GM23338 (cell line): ENCODE measurements around the gene CCDC197. TPM values are rescaled to one million over a fixed set of nuclear protein-coding genes. Genes with fewer than 3 reads are reported as not detected.
A peak's percentile ranks its signal among the peaks of the same experiment; 100 is the strongest.

Experiments
- ATAC-seq: fragments of 200-7000 bp; cut with Tn5 transposase; 3 replicates; pipeline ENCODE4 v1.9.1; 2020
- DNase-seq: peaks from one replicate; pipeline ENCODE4 v3.0.0-alpha.2; 2015; ENCODE audit warnings: low spot score
- H2AFZ ChIP-seq: fragments of 200-600 bp; sonication (generic); 2 replicates; pipeline ENCODE4 v1.8.0; 2016; ENCODE audit warnings: antibody characterized with exemption, mild to moderate bottlenecking, moderate library complexity
- H3F3A ChIP-seq: fragments of 200-600 bp; sonication (generic); replicated peaks from 2 replicates; pipeline ENCODE4 v1.8.0; 2017; ENCODE audit warnings: antibody characterized with exemption, mixed run types, low read depth
- H3K27ac ChIP-seq: fragments of 200-600 bp; sonication (generic); 2 replicates; pipeline ENCODE4 v1.6.1; 2016; ENCODE audit warnings: low read depth
- H3K27me3 ChIP-seq: fragments of 200-600 bp; sonication (generic); 2 replicates; pipeline ENCODE4 v1.8.0; 2016; ENCODE audit warnings: mild to moderate bottlenecking, mixed run types, moderate library complexity; ENCODE audit not compliant: insufficient read depth
- H3K36me3 ChIP-seq: fragments of 200-600 bp; sonication (generic); 2 replicates; pipeline ENCODE4 v1.8.0; 2016; ENCODE audit warnings: mild to moderate bottlenecking; ENCODE audit not compliant: insufficient read depth
- H3K4me1 ChIP-seq: fragments of 200-600 bp; sonication (generic); 2 replicates; pipeline ENCODE4 v1.8.0; 2016; ENCODE audit warnings: mild to moderate bottlenecking, moderate library complexity; ENCODE audit not compliant: insufficient read depth
- H3K4me2 ChIP-seq: fragments of 200-600 bp; sonication (generic); 2 replicates; pipeline ENCODE4 v1.7.1; 2017; ENCODE audit warnings: mixed run types
- H3K4me3 ChIP-seq: fragments of 200-600 bp; sonication (generic); 2 replicates; pipeline ENCODE4 v1.6.1; 2016; ENCODE audit warnings: mixed run types
- H3K79me2 ChIP-seq: fragments of 200-600 bp; sonication (generic); replicated peaks from 2 replicates; pipeline ENCODE4 v1.8.0; 2017; ENCODE audit warnings: mild to moderate bottlenecking; ENCODE audit not compliant: insufficient read depth
- H3K9me2 ChIP-seq: fragments of 200-600 bp; sonication (generic); 2 replicates; pipeline ENCODE4 v1.8.0; 2017; ENCODE audit not compliant: insufficient read depth
- H4K20me1 ChIP-seq: fragments of 200-600 bp; sonication (generic); replicated peaks from 2 replicates; pipeline ENCODE4 v1.8.0; 2017; ENCODE audit warnings: mild to moderate bottlenecking; ENCODE audit not compliant: insufficient read depth
- H3K27ac Mint-ChIP-seq: 2 replicates; pipeline ENCODE4 v1.8.0; 2020; ENCODE audit warnings: inconsistent platforms, mild to moderate bottlenecking, moderate library complexity, mixed read lengths
- H3K27me3 Mint-ChIP-seq: 3 replicates; pipeline ENCODE4 v1.8.0; 2022; ENCODE audit warnings: low read depth, mild to moderate bottlenecking, moderate library complexity, mixed read lengths, inconsistent platforms; ENCODE audit not compliant: insufficient read depth, poor library complexity
- H3K36me3 Mint-ChIP-seq: 3 replicates; pipeline ENCODE4 v1.8.0; 2021; ENCODE audit warnings: low read depth, mild to moderate bottlenecking, inconsistent platforms, moderate library complexity, mixed read lengths
- H3K4me1 Mint-ChIP-seq: 3 replicates; pipeline ENCODE4 v1.8.0; 2020; ENCODE audit warnings: mild to moderate bottlenecking, inconsistent platforms, mixed read lengths
- H3K4me3 Mint-ChIP-seq: 3 replicates; pipeline ENCODE4 v1.8.0; 2021; ENCODE audit warnings: moderate library complexity, mild to moderate bottlenecking, inconsistent platforms, mixed read lengths
- H3K9me3 Mint-ChIP-seq: 3 replicates; pipeline ENCODE4 v1.8.0; 2020; ENCODE audit warnings: moderate library complexity, mild to moderate bottlenecking, inconsistent platforms, mixed read lengths
- CREB1 ChIP-seq: fragments of 250-450 bp; sonication (Bioruptor Pico); IDR thresholded peaks from 2 replicates; pipeline ENCODE4 v1.5.0; 2020; ENCODE audit warnings: low read depth, mild to moderate bottlenecking, moderate library complexity
- EZH2 ChIP-seq: fragments of 200-600 bp; sonication (generic); IDR thresholded peaks from one replicate; pipeline ENCODE4 v1.8.0; 2017; ENCODE audit warnings: antibody characterized with exemption, mild to moderate bottlenecking, low read depth; ENCODE audit not compliant: unreplicated experiment
- EZH2phosphoT487 ChIP-seq: fragments of 200-600 bp; sonication (generic); IDR thresholded peaks from one replicate; pipeline ENCODE4 v1.8.1; 2018; ENCODE audit warnings: antibody characterized with exemption; ENCODE audit not compliant: unreplicated experiment
- JUNB ChIP-seq: IDR thresholded peaks from one replicate; pipeline ENCODE4 v1.6.1; 2016; ENCODE audit warnings: antibody characterized with exemption; ENCODE audit not compliant: unreplicated experiment
- NANOG ChIP-seq: IDR thresholded peaks from 2 replicates; pipeline ENCODE4 v1.6.1; 2016; ENCODE audit warnings: antibody characterized with exemption, borderline replicate concordance
- POLR2AphosphoS5 ChIP-seq: IDR thresholded peaks from 2 replicates; pipeline ENCODE4 v1.6.1; 2016; ENCODE audit warnings: antibody characterized with exemption, low read depth
- STAT1 ChIP-seq: IDR thresholded peaks from one replicate; pipeline ENCODE4 v1.6.1; 2016; ENCODE audit warnings: antibody characterized with exemption; ENCODE audit not compliant: unreplicated experiment
- ZNF114 ChIP-seq: fragments of 250-450 bp; sonication (Bioruptor Pico); IDR thresholded peaks from 2 replicates; pipeline ENCODE4 v1.5.0; 2020; ENCODE audit warnings: mild to moderate bottlenecking, moderate library complexity
- ZNF331 ChIP-seq: fragments of 250-450 bp; sonication (Bioruptor Pico); IDR thresholded peaks from 2 replicates; pipeline ENCODE4 v1.5.0; 2020; ENCODE audit warnings: low read depth, mild to moderate bottlenecking, moderate library complexity
- polyA plus RNA-seq: library from polyadenylated mRNA; unstranded; fragments of >200 nt; fragmentation: Nextera tagmentation; extraction: Ambion mirVana; gene quantifications from 2 replicates; pipeline ENCODE4 v1.2.1, GENCODE V29; 2016
- total RNA-seq: library from RNA; depleted of rRNA; stranded (reverse); fragments of >200 nt; shearing (Covaris generic); gene quantifications from 2 replicates; pipeline ENCODE4 v1.2.3, GENCODE V29; 2014
- TF ChIP-seq, protein P1 (sequence below): IDR thresholded peaks from one replicate; pipeline ENCODE4 v1.6.1; 2018; ENCODE audit warnings: antibody characterized with exemption; ENCODE audit not compliant: unreplicated experiment
- TF ChIP-seq, protein P2 (sequence below), 2 experiments: fragments of 200-600 bp in 1 of 2; sonication (generic) in 1 of 2; conservative IDR thresholded peaks; 2 replicates each; pipeline versions ENCODE4 v1.5.1 to v1.6.1; 2016 to 2017; ENCODE audit warnings: antibody characterized with exemption in 2 of 2, low read depth in 2 of 2, mild to moderate bottlenecking in 2 of 2, moderate library complexity in 1 of 2
- TF ChIP-seq, protein P3 (sequence below): fragments of 250-450 bp; sonication (Bioruptor Pico); IDR thresholded peaks from 2 replicates; pipeline ENCODE4 v1.5.0; 2020; ENCODE audit warnings: mild to moderate bottlenecking, moderate library complexity
- TF ChIP-seq, protein P4 (sequence below): IDR thresholded peaks from 2 replicates; pipeline ENCODE4 v1.6.1; 2016; ENCODE audit warnings: antibody characterized with exemption

CCDC197 gene
- total and polyA plus RNA-seq, 2 experiments from 2014 or later = not detected

DNA sequence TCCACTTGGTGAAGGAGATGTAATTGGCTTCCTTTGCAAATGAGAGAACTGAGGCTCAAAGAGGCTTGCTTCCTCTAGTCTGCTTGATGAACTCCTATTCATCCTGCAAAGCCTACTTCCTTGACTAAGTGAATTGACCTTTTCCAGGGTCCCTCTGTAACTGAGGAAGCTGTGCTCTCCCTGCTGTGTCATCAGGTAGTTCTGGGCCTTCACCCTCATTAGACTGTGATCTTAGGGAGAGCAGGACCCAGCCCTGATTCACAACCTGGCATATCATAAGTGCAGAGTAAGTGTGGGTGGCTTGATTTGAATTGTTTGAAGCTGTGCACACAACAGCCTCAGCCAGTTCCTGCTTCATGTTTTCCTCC is 37.0 kb upstream of the CCDC197 start:
- Mint-ChIP-seq H3K27me3 (peaks cover 2% of the 10 kb centered on the region), H3K4me1 (peaks cover 22% of the 10 kb centered on the region), H3K4me3 (no peak overlapping the region), H3K27ac (no peak overlapping the region; the same call in 1 of the 2 replicates), H3K36me3 (no peaks in the 10 kb centered on the region), H3K9me3 (no peaks in the 10 kb centered on the region)
- Histone ChIP-seq H3K27me3 (no peaks in the 10 kb centered on the region), H3K27ac (no peak overlapping the region), H3K79me2 (no peaks in the 10 kb centered on the region), H3K4me1 (no peaks in the 10 kb centered on the region), H3F3A (no peaks in the 10 kb centered on the region), H4K20me1 (no peaks in the 10 kb centered on the region), H3K4me2 (no peak overlapping the region), H3K4me3 (no peak overlapping the region), H3K9me2 (0 out of 2 replicates have a peak, but pooled peaks cover 5% of the 10 kb centered on the region), H3K36me3 (no peaks in the 10 kb centered on the region), H2AFZ (0 out of 2 replicates have a peak overlapping the region, but pooled peaks have one; percentile 28)
- TF ChIP-seq POLR2AphosphoS5 (no peak), ZNF331 (CRISPR knock-in tag) (no peak), EZH2 (no peak), EZH2phosphoT487 (no peak), NANOG (no peak), CREB1 (CRISPR knock-in tag) (no peak), STAT1 (no peak), ZNF114 (CRISPR knock-in tag) (no peak), JUNB (no peak)
- TF ChIP-seq, protein P1, sequence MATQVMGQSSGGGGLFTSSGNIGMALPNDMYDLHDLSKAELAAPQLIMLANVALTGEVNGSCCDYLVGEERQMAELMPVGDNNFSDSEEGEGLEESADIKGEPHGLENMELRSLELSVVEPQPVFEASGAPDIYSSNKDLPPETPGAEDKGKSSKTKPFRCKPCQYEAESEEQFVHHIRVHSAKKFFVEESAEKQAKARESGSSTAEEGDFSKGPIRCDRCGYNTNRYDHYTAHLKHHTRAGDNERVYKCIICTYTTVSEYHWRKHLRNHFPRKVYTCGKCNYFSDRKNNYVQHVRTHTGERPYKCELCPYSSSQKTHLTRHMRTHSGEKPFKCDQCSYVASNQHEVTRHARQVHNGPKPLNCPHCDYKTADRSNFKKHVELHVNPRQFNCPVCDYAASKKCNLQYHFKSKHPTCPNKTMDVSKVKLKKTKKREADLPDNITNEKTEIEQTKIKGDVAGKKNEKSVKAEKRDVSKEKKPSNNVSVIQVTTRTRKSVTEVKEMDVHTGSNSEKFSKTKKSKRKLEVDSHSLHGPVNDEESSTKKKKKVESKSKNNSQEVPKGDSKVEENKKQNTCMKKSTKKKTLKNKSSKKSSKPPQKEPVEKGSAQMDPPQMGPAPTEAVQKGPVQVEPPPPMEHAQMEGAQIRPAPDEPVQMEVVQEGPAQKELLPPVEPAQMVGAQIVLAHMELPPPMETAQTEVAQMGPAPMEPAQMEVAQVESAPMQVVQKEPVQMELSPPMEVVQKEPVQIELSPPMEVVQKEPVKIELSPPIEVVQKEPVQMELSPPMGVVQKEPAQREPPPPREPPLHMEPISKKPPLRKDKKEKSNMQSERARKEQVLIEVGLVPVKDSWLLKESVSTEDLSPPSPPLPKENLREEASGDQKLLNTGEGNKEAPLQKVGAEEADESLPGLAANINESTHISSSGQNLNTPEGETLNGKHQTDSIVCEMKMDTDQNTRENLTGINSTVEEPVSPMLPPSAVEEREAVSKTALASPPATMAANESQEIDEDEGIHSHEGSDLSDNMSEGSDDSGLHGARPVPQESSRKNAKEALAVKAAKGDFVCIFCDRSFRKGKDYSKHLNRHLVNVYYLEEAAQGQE = no peak
- TF ChIP-seq, protein P2, sequence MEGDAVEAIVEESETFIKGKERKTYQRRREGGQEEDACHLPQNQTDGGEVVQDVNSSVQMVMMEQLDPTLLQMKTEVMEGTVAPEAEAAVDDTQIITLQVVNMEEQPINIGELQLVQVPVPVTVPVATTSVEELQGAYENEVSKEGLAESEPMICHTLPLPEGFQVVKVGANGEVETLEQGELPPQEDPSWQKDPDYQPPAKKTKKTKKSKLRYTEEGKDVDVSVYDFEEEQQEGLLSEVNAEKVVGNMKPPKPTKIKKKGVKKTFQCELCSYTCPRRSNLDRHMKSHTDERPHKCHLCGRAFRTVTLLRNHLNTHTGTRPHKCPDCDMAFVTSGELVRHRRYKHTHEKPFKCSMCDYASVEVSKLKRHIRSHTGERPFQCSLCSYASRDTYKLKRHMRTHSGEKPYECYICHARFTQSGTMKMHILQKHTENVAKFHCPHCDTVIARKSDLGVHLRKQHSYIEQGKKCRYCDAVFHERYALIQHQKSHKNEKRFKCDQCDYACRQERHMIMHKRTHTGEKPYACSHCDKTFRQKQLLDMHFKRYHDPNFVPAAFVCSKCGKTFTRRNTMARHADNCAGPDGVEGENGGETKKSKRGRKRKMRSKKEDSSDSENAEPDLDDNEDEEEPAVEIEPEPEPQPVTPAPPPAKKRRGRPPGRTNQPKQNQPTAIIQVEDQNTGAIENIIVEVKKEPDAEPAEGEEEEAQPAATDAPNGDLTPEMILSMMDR (conservative IDR thresholded peaks at IDR 0.05; ENCODE audit: low read depth in 2 of 2) = no peak
- TF ChIP-seq, protein P3, sequence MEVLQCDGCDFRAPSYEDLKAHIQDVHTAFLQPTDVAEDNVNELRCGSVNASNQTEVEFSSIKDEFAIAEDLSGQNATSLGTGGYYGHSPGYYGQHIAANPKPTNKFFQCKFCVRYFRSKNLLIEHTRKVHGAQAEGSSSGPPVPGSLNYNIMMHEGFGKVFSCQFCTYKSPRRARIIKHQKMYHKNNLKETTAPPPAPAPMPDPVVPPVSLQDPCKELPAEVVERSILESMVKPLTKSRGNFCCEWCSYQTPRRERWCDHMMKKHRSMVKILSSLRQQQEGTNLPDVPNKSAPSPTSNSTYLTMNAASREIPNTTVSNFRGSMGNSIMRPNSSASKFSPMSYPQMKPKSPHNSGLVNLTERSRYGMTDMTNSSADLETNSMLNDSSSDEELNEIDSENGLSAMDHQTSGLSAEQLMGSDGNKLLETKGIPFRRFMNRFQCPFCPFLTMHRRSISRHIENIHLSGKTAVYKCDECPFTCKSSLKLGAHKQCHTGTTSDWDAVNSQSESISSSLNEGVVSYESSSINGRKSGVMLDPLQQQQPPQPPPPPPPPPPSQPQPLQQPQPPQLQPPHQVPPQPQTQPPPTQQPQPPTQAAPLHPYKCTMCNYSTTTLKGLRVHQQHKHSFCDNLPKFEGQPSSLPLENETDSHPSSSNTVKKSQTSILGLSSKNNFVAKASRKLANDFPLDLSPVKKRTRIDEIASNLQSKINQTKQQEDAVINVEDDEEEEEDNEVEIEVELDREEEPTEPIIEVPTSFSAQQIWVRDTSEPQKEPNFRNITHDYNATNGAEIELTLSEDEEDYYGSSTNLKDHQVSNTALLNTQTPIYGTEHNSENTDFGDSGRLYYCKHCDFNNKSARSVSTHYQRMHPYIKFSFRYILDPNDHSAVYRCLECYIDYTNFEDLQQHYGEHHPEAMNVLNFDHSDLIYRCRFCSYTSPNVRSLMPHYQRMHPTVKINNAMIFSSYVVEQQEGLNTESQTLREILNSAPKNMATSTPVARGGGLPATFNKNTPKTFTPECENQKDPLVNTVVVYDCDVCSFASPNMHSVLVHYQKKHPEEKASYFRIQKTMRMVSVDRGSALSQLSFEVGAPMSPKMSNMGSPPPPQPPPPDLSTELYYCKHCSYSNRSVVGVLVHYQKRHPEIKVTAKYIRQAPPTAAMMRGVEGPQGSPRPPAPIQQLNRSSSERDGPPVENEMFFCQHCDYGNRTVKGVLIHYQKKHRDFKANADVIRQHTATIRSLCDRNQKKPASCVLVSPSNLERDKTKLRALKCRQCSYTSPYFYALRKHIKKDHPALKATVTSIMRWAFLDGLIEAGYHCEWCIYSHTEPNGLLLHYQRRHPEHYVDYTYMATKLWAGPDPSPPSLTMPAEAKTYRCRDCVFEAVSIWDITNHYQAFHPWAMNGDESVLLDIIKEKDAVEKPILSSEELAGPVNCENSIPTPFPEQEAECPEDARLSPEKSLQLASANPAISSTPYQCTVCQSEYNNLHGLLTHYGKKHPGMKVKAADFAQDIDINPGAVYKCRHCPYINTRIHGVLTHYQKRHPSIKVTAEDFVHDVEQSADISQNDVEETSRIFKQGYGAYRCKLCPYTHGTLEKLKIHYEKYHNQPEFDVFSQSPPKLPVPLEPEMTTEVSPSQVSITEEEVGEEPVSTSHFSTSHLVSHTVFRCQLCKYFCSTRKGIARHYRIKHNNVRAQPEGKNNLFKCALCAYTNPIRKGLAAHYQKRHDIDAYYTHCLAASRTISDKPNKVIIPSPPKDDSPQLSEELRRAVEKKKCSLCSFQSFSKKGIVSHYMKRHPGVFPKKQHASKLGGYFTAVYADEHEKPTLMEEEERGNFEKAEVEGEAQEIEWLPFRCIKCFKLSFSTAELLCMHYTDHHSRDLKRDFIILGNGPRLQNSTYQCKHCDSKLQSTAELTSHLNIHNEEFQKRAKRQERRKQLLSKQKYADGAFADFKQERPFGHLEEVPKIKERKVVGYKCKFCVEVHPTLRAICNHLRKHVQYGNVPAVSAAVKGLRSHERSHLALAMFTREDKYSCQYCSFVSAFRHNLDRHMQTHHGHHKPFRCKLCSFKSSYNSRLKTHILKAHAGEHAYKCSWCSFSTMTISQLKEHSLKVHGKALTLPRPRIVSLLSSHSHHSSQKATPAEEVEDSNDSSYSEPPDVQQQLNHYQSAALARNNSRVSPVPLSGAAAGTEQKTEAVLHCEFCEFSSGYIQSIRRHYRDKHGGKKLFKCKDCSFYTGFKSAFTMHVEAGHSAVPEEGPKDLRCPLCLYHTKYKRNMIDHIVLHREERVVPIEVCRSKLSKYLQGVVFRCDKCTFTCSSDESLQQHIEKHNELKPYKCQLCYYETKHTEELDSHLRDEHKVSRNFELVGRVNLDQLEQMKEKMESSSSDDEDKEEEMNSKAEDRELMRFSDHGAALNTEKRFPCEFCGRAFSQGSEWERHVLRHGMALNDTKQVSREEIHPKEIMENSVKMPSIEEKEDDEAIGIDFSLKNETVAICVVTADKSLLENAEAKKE (CRISPR knock-in tag) = no peak
- TF ChIP-seq, protein P4, sequence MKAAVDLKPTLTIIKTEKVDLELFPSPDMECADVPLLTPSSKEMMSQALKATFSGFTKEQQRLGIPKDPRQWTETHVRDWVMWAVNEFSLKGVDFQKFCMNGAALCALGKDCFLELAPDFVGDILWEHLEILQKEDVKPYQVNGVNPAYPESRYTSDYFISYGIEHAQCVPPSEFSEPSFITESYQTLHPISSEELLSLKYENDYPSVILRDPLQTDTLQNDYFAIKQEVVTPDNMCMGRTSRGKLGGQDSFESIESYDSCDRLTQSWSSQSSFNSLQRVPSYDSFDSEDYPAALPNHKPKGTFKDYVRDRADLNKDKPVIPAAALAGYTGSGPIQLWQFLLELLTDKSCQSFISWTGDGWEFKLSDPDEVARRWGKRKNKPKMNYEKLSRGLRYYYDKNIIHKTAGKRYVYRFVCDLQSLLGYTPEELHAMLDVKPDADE = no peak
- ATAC-seq (no peak), DNase-seq (no peak)
